Measurements from ENCODE around the gene GLA. TPM values are rescaled to one million over a fixed set of nuclear protein-coding genes. Genes with fewer than 3 reads are reported as not detected.

The GLA gene
- total RNA-seq, 6 experiments from 2014 or later, result 40.3 to 65.8 (median 45.0) TPM

DNA sequence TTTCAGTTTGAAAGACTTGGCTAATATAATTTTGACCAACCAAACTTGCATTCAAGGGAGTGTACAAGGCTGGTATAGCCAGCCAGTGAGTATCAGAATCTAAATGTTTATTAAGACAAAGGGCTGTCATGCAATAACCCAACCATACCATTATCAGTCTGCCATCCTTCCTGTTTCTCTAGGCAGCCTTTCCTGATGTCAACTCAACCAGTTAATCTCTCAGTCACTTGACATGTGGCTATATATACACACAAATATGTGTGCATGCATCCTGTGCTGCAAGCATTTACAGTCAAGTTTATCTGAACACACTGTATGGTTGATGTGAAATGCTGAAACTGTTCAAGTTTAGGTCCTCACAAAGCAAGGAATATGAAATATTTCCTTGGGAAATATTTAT lies 38.9 kb downstream of the GLA start:
- Mint-ChIP-seq H3K4me1 (ENCODE audit: low read depth) (no peaks in the 10 kb centered on the region), H3K27me3 (ENCODE audit: insufficient read depth) (peaks cover 11% of the 10 kb centered on the region), H3K4me3 (no peak overlapping the region), H3K9me3 (no peaks in the 10 kb centered on the region), H3K36me3 (ENCODE audit: low read depth) (no peaks in the 10 kb centered on the region), H3K27ac (no peak overlapping the region)
- TF ChIP-seq, protein P1, sequence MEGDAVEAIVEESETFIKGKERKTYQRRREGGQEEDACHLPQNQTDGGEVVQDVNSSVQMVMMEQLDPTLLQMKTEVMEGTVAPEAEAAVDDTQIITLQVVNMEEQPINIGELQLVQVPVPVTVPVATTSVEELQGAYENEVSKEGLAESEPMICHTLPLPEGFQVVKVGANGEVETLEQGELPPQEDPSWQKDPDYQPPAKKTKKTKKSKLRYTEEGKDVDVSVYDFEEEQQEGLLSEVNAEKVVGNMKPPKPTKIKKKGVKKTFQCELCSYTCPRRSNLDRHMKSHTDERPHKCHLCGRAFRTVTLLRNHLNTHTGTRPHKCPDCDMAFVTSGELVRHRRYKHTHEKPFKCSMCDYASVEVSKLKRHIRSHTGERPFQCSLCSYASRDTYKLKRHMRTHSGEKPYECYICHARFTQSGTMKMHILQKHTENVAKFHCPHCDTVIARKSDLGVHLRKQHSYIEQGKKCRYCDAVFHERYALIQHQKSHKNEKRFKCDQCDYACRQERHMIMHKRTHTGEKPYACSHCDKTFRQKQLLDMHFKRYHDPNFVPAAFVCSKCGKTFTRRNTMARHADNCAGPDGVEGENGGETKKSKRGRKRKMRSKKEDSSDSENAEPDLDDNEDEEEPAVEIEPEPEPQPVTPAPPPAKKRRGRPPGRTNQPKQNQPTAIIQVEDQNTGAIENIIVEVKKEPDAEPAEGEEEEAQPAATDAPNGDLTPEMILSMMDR (IDR thresholded peaks at IDR 0.05), result no peak
- no peak for DNase-seq

DNA sequence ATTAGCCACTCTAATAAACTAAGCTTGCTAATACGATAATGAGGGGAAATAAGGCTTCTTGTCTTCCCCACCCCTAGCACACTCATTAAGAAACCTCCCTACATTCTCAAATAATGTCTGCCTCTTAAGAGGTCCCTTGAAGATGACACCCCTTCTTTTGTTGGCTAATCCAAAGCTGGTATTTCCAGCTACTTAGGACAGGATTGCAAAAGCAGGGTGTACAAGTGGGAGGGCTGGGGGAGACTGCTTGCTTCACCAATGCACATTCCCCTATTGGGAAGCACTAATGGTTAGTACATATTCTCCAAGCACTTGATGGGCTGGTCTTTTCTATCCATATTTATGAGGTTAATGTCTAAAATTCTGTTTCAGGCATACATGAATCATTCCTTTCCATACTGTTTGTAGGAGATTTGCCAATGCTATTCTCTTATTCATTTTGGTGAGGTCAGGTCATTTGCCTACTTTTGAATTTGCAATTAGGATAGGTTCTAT lies 42.4 kb downstream of the GLA start:
- Mint-ChIP-seq H3K9me3 (no peaks in the 10 kb centered on the region), H3K4me1 (ENCODE audit: low read depth) (peaks cover 4% of the 10 kb centered on the region), H3K4me3 (no peak overlapping the region), H3K27ac (no peak overlapping the region), H3K27me3 (ENCODE audit: insufficient read depth) (peaks cover 11% of the 10 kb centered on the region), H3K36me3 (ENCODE audit: low read depth) (no peaks in the 10 kb centered on the region)
- DNase-seq, result no peak
- TF ChIP-seq, protein P1 (IDR thresholded peaks at IDR 0.05), result no peak

DNA sequence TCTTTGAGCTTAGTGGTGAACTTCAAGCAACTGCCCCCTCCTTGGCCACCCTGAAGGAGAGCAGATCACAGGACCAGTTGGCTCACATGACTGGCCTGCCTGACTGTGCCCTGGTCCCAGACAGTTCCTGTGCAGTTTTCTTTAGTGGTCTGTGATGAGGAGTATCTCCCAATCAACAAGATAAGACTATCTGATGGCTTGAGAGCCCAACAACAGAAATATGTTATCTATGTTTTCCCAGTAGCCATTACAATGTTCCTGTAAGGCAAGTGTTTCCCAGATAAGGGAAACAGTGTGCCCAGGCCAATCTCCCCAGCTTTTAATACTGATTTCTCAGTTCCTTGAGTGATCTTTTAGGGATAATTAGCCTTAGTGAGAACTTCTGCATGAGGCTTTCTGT lies 45.0 kb downstream of the GLA start:
- Mint-ChIP-seq H3K9me3 (no peaks in the 10 kb centered on the region), H3K27me3 (ENCODE audit: insufficient read depth) (peaks cover 8% of the 10 kb centered on the region; the same call in 1 of the 2 replicates), H3K27ac (no peak overlapping the region)

DNA sequence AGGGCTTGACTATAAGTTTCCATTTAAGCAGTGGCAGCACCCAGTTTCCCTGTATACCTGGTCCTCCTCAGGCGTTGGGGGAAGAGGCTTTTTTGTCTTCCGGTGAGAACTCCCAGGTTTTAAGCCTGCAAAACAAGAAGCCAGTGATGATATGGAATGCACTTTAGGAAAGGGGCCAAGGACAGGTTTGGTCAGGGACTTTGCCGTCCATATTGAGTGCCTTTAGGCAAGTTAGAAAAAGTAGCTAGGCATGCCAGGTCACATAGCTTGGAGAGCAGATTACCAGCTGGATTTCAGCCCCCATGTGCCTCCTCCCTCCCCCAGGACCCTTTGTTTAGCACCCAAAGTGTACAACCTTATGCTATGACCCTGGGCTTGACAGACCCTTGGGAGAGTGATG lies 45.6 kb downstream of the GLA start:
- H3K9me3 Mint-ChIP-seq, result no peaks in the 10 kb centered on the region
- TF ChIP-seq, protein P1 (IDR thresholded peaks at IDR 0.05), result no peak
- no peak overlapping the region for H3K27ac Mint-ChIP-seq
- no peaks in the 10 kb centered on the region for H3K36me3 Mint-ChIP-seq (ENCODE audit: low read depth)
- H3K4me1 Mint-ChIP-seq (ENCODE audit: low read depth), result peaks cover 12% of the 10 kb centered on the region
- H3K4me3 Mint-ChIP-seq, result no peak overlapping the region
- DNase-seq, result no peak
- peaks cover 8% of the 10 kb centered on the region; the same call in 1 of the 2 replicates for H3K27me3 Mint-ChIP-seq (ENCODE audit: insufficient read depth)

More for the DNA sequence above, 45.0 kb downstream of the GLA start:
- no peak overlapping the region for H3K4me3 Mint-ChIP-seq
- no peak for DNase-seq
- peaks cover 8% of the 10 kb centered on the region for H3K4me1 Mint-ChIP-seq (ENCODE audit: low read depth)
- H3K36me3 Mint-ChIP-seq (ENCODE audit: low read depth), result no peaks in the 10 kb centered on the region
- TF ChIP-seq, protein P1 (IDR thresholded peaks at IDR 0.05), result no peak

DNA sequence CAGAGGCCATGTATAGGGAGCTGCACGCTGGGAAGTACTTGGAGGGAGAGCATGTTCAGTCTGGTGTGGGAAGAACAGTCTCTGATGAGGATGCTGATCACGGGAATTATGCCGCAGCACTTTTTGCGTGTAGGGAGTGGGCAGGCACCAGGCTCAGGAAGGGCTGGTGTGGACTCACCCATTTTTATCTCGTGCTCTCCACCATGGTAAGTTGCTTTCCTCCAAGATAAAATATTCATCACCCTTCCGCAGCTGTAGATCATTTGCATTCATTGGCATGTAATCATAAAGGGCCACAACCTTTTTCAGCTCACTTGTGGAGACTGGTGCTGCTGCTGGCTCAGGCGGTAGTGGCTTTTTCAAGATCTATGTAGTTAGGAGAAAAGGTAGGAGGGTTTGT lies 47.3 kb downstream of the GLA start:
- H3K27ac Mint-ChIP-seq, result no peak overlapping the region
- H3K4me1 Mint-ChIP-seq (ENCODE audit: low read depth), result peaks cover 14% of the 10 kb centered on the region
- peaks cover 10% of the 10 kb centered on the region; the same call in 1 of the 2 replicates for H3K27me3 Mint-ChIP-seq (ENCODE audit: insufficient read depth)
- no peaks in the 10 kb centered on the region for H3K9me3 Mint-ChIP-seq
- no peaks in the 10 kb centered on the region for H3K36me3 Mint-ChIP-seq (ENCODE audit: low read depth)
- DNase-seq, result no peak
- TF ChIP-seq, protein P1 (IDR thresholded peaks at IDR 0.05), result no peak
- H3K4me3 Mint-ChIP-seq, result no peak overlapping the region

DNA sequence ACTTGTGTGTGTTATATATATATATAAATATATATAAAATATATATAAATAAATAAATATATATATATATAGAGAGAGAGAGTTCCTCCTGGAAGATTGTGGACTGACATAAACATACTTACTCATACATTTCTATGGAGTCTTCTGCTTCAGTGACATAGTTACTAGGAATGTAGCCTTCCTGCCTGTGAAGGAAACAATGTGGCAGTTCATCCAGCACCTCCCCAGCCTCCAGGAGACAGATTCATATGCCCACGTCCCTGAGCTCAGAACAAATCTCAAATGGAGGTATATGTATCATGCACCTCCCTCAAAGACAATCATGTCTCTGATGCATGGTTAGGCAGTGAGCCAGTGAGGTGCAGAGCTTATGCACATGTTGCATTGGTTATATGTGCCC lies 47.8 kb downstream of the GLA start:
- Mint-ChIP-seq H3K27ac (no peak overlapping the region), H3K4me3 (no peak overlapping the region), H3K9me3 (no peaks in the 10 kb centered on the region), H3K4me1 (ENCODE audit: low read depth) (peaks cover 14% of the 10 kb centered on the region), H3K36me3 (ENCODE audit: low read depth) (no peaks in the 10 kb centered on the region), H3K27me3 (ENCODE audit: insufficient read depth) (peaks cover 8% of the 10 kb centered on the region; the same call in 1 of the 2 replicates)
- DNase-seq, result peak; percentile 19
- TF ChIP-seq, protein P1 (IDR thresholded peaks at IDR 0.05), result no peak

All from HFFc6 (cell line).